Neural crest cell (in vitro differentiated cells): Measurements from ENCODE around the gene VPS35L. TPM values are rescaled to one million over a fixed set of nuclear protein-coding genes. Genes with fewer than 3 reads are reported as not detected.

Source experiments
- DNase-seq: peaks from one replicate; pipeline ENCODE4 v3.0.0; 2021; ENCODE audit warnings: low read depth, mixed read lengths, low spot score
- H3K27ac Mint-ChIP-seq: one replicate; pipeline ENCODE4 v1.8.0; 2021; ENCODE audit warnings: mild to moderate bottlenecking, mixed read lengths; ENCODE audit not compliant: unreplicated experiment
- H3K27me3 Mint-ChIP-seq: 2 replicates; pipeline ENCODE4 v1.8.0; 2021; ENCODE audit warnings: low read depth, mild to moderate bottlenecking, mixed read lengths
- H3K36me3 Mint-ChIP-seq: 2 replicates; pipeline ENCODE4 v1.8.0; 2021; ENCODE audit warnings: low read depth, mild to moderate bottlenecking, mixed read lengths
- H3K4me1 Mint-ChIP-seq: 2 replicates; pipeline ENCODE4 v1.8.0; 2021; ENCODE audit warnings: mixed read lengths
- H3K4me3 Mint-ChIP-seq: one replicate; pipeline ENCODE4 v1.8.0; 2021; ENCODE audit warnings: mild to moderate bottlenecking, mixed read lengths
- H3K9me3 Mint-ChIP-seq: 2 replicates; pipeline ENCODE4 v1.8.0; 2021; ENCODE audit warnings: mixed read lengths
- long read RNA-seq: library from polyadenylated mRNA; unstranded; transcript quantifications from one replicate; pipeline ENCODE4 v2.0.0, GENCODE V29; 2020
- total RNA-seq: library from RNA; stranded (reverse); gene quantifications from 2 replicates; pipeline ENCODE4 v1.2.1, GENCODE V29; 2021
- TF ChIP-seq, protein P1 (sequence below): fragments of 200-600 bp; sonication (generic); conservative IDR thresholded peaks from 2 replicates; pipeline ENCODE4 v1.5.0; 2021; ENCODE audit warnings: antibody characterized with exemption, mild to moderate bottlenecking

VPS35L gene, protein sequence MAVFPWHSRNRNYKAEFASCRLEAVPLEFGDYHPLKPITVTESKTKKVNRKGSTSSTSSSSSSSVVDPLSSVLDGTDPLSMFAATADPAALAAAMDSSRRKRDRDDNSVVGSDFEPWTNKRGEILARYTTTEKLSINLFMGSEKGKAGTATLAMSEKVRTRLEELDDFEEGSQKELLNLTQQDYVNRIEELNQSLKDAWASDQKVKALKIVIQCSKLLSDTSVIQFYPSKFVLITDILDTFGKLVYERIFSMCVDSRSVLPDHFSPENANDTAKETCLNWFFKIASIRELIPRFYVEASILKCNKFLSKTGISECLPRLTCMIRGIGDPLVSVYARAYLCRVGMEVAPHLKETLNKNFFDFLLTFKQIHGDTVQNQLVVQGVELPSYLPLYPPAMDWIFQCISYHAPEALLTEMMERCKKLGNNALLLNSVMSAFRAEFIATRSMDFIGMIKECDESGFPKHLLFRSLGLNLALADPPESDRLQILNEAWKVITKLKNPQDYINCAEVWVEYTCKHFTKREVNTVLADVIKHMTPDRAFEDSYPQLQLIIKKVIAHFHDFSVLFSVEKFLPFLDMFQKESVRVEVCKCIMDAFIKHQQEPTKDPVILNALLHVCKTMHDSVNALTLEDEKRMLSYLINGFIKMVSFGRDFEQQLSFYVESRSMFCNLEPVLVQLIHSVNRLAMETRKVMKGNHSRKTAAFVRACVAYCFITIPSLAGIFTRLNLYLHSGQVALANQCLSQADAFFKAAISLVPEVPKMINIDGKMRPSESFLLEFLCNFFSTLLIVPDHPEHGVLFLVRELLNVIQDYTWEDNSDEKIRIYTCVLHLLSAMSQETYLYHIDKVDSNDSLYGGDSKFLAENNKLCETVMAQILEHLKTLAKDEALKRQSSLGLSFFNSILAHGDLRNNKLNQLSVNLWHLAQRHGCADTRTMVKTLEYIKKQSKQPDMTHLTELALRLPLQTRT
- 59.1 and 63.6 TPM in 2 replicates for total RNA-seq
- long read RNA-seq, transcript VPS35L-203 (31 exons, 3,855 nt), result major isoform, 157 of 223 reads
- long read RNA-seq, partial matches to known transcripts, result 35 of 223 reads
- long read RNA-seq, other reads (novel, unspliced or antisense), result 30 of 223 reads

GRCh38 chr16:19555186-19555937, at the start of gene VPS35L:
Gene VPS35L, plus strand, starts transcription at chr16:19555703. Its CDS starts 27 bp downstream, at chr16:19555730.
- peaks cover 25% of the 10 kb centered on the region for H3K4me1 Mint-ChIP-seq
- TF ChIP-seq, protein P1, sequence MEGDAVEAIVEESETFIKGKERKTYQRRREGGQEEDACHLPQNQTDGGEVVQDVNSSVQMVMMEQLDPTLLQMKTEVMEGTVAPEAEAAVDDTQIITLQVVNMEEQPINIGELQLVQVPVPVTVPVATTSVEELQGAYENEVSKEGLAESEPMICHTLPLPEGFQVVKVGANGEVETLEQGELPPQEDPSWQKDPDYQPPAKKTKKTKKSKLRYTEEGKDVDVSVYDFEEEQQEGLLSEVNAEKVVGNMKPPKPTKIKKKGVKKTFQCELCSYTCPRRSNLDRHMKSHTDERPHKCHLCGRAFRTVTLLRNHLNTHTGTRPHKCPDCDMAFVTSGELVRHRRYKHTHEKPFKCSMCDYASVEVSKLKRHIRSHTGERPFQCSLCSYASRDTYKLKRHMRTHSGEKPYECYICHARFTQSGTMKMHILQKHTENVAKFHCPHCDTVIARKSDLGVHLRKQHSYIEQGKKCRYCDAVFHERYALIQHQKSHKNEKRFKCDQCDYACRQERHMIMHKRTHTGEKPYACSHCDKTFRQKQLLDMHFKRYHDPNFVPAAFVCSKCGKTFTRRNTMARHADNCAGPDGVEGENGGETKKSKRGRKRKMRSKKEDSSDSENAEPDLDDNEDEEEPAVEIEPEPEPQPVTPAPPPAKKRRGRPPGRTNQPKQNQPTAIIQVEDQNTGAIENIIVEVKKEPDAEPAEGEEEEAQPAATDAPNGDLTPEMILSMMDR, result peak; percentile 72
- DNase-seq, result peak; percentile 98
- H3K27ac Mint-ChIP-seq, result peak within 1 kb of the TSS; percentile 99
- peak within 1 kb of the TSS; percentile 94 for H3K4me3 Mint-ChIP-seq
- H3K9me3 Mint-ChIP-seq, result no peaks in the 10 kb centered on the region
- H3K36me3 Mint-ChIP-seq, result peaks cover 3% of the 10 kb centered on the region
- no peaks in the 10 kb centered on the region for H3K27me3 Mint-ChIP-seq

- no peak overlapping the region for H3K4me3 Mint-ChIP-seq
- DNase-seq, result no peak
- no peaks in the 10 kb centered on the region for H3K9me3 Mint-ChIP-seq
- peaks cover 4% of the 10 kb centered on the region for H3K4me1 Mint-ChIP-seq
- no peak overlapping the region for H3K27ac Mint-ChIP-seq
- peaks cover 14% of the 10 kb centered on the region for H3K36me3 Mint-ChIP-seq
- TF ChIP-seq, protein P1, result no peak
- no peaks in the 10 kb centered on the region for H3K27me3 Mint-ChIP-seq
Measured at GRCh38 chr16:19506965-19507364, 48.5 kb upstream of the VPS35L start.

GRCh38 chr16:19507867-19508266, 47.6 kb upstream of the VPS35L start:
- Mint-ChIP-seq H3K36me3 (peaks cover 16% of the 10 kb centered on the region), H3K4me3 (no peak overlapping the region), H3K27me3 (no peaks in the 10 kb centered on the region), H3K27ac (no peak overlapping the region), H3K9me3 (peaks cover 4% of the 10 kb centered on the region), H3K4me1 (peaks cover 4% of the 10 kb centered on the region)
- TF ChIP-seq, protein P1, result no peak
- no peak for DNase-seq

- Mint-ChIP-seq H3K4me1 (peaks cover 4% of the 10 kb centered on the region), H3K27me3 (no peaks in the 10 kb centered on the region), H3K4me3 (no peak overlapping the region), H3K27ac (no peak overlapping the region), H3K36me3 (peaks cover 41% of the 10 kb centered on the region), H3K9me3 (peaks cover 4% of the 10 kb centered on the region)
- TF ChIP-seq, protein P1, result no peak
- no peak for DNase-seq
Measured at GRCh38 chr16:19512297-19512696, 43.2 kb upstream of the VPS35L start.
